ACC112 (cell line): Measurements from ENCODE around the gene JAKMIP3.
A peak's percentile ranks its signal among the peaks of the same experiment; 100 is the strongest.

Experiments used
- H2AFZ ChIP-seq: fragments of 200-600 bp; sonication (generic); one replicate; pipeline ENCODE4 v1.6.0; 2017; ENCODE audit warnings: antibody characterized with exemption, low read length; ENCODE audit not compliant: unreplicated experiment
- H3K27ac ChIP-seq: fragments of 200-600 bp; sonication (generic); 2 replicates; pipeline ENCODE4 v1.5.1; 2014; ENCODE audit warnings: low read depth, mild to moderate bottlenecking, antibody characterized with exemption, low read length, moderate library complexity
- H3K27me3 ChIP-seq: fragments of 200-600 bp; sonication (generic); 2 replicates; pipeline ENCODE4 v1.6.1; 2014; ENCODE audit warnings: mild to moderate bottlenecking, antibody characterized with exemption, low read length, moderate library complexity, mixed read lengths; ENCODE audit not compliant: insufficient read depth
- H3K36me3 ChIP-seq: fragments of 200-600 bp; sonication (generic); 2 replicates; pipeline ENCODE4 v1.6.1; 2016; ENCODE audit warnings: mild to moderate bottlenecking, antibody characterized with exemption, low read length, moderate library complexity, mixed read lengths; ENCODE audit not compliant: insufficient read depth
- H3K4me1 ChIP-seq: fragments of 200-600 bp; sonication (generic); one replicate; pipeline ENCODE4 v1.6.1; 2016; ENCODE audit warnings: low read length, mixed read lengths; ENCODE audit not compliant: insufficient read depth, unreplicated experiment, control insufficient read depth
- H3K4me3 ChIP-seq: fragments of 200-600 bp; sonication (generic); 2 replicates; pipeline ENCODE4 v1.5.1; 2014; ENCODE audit warnings: mild to moderate bottlenecking, low read depth, low read length
- H3K79me2 ChIP-seq: fragments of 200-600 bp; sonication (generic); one replicate; pipeline ENCODE4 v1.6.0; 2016; ENCODE audit warnings: low read length; ENCODE audit not compliant: control insufficient read depth, unreplicated experiment, insufficient read depth

JAKMIP3 gene

GRCh38 chr10:132065491-132066105 is at the start of gene JAKMIP3:
TSS of gene JAKMIP3 (plus strand) at chr10:132065946. CDS start at chr10:132104809, 38,863 bp downstream.
- peak within 1 kb of the TSS; percentile 78 for H3K4me3 ChIP-seq
- no peaks in the 10 kb centered on the region for H3K36me3 ChIP-seq
- H2AFZ ChIP-seq: peak within 1 kb of the TSS; percentile 82
- H3K4me1 ChIP-seq: peaks cover 9% of the 10 kb centered on the region
- H3K79me2 ChIP-seq: no peaks in the 10 kb centered on the region
- peak within 1 kb of the TSS; percentile 7; the same call in 1 of the 2 replicates for H3K27ac ChIP-seq
- peaks cover 11% of the 10 kb centered on the region; the same call in 1 of the 2 replicates for H3K27me3 ChIP-seq

DNA sequence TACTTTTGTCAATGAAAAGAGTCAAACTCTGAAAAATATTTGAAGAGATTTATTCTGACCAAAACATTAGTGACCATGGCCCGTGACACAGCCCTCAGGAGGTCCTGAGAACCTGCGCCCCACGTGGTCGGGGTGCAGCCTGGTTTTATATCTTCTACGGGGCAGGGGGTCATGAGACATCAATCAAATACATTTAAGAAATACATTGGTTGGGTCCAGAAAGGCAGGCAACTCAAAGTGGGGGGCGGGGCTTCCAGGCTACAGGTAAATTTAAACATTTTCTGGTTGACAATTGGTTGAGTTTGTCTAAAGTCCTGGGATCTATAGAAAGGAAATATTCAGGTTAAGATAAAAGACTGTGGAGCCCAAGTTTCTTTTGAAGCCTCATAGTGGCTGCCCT is 49.2 kb upstream of the JAKMIP3 start:
- Histone ChIP-seq H3K4me3 (no peak overlapping the region), H3K79me2 (no peaks in the 10 kb centered on the region), H3K27ac (no peak overlapping the region), H3K36me3 (no peaks in the 10 kb centered on the region), H2AFZ (no peak overlapping the region), H3K27me3 (peaks cover 39% of the 10 kb centered on the region), H3K4me1 (no peaks in the 10 kb centered on the region)

DNA sequence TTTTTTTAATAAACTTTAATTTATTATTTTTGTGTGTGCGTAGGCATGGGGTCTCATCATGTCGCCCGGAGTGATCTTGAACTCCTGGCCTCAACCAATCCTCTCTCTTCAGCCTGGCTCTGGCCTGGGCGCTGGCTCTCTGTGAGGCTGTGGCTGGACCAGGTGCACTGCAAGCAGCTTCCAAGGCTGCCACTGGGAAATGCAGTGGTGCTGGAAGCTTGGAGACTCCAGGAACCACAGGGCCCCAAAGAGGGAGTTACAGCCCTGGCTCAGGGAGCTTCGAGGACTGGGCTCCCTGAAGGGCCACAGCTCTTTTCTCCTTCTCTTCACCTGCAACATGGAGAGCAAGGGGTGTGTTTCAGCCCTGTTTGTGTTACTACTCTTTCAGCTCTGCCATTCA is 47.3 kb upstream of the JAKMIP3 start:
- Histone ChIP-seq H3K4me3 (no peak overlapping the region), H3K4me1 (no peaks in the 10 kb centered on the region), H3K36me3 (no peaks in the 10 kb centered on the region), H3K27ac (no peak overlapping the region), H3K79me2 (no peaks in the 10 kb centered on the region), H3K27me3 (peaks cover 27% of the 10 kb centered on the region), H2AFZ (no peak overlapping the region)

- Histone ChIP-seq H3K27ac (no peak overlapping the region), H2AFZ (no peak overlapping the region), H3K36me3 (no peaks in the 10 kb centered on the region), H3K79me2 (no peaks in the 10 kb centered on the region), H3K4me3 (no peak overlapping the region), H3K27me3 (peaks cover 22% of the 10 kb centered on the region), H3K4me1 (no peaks in the 10 kb centered on the region)
Observed at GRCh38 chr10:132019366-132019765, 46.4 kb upstream of the JAKMIP3 start.

DNA sequence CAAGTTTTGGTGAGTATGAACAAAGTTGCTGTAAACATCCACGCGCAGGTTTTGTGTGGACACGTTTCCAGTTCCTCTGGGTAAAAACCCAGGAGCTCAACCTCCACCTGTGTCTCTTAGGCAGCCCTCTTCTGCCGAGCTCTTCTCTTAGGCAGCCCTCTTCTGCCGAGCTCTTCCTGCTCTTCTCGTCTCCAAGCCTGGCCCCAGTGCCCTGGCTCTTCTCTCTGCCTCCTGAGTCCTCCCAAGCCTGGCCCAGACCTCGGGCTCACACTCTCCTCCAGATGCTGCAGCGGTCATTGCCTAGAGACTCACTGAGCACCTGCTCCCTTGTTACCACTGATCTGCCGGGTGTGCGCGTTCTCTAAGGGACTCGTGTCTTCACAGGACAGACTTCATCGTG is 45.3 kb upstream of the JAKMIP3 start:
- no peak overlapping the region for H3K4me3 ChIP-seq
- H3K79me2 ChIP-seq: no peaks in the 10 kb centered on the region
- H3K27me3 ChIP-seq: peaks cover 23% of the 10 kb centered on the region
- no peaks in the 10 kb centered on the region for H3K36me3 ChIP-seq
- no peak overlapping the region for H2AFZ ChIP-seq
- H3K4me1 ChIP-seq: no peaks in the 10 kb centered on the region
- H3K27ac ChIP-seq: no peak overlapping the region

- Histone ChIP-seq H3K4me1 (no peaks in the 10 kb centered on the region), H3K27ac (no peak overlapping the region), H3K79me2 (no peaks in the 10 kb centered on the region), H3K27me3 (peaks cover 21% of the 10 kb centered on the region), H2AFZ (no peak overlapping the region), H3K4me3 (no peak overlapping the region), H3K36me3 (no peaks in the 10 kb centered on the region)
Observed at GRCh38 chr10:132021046-132021445, 44.7 kb upstream of the JAKMIP3 start.

- H2AFZ ChIP-seq: no peak overlapping the region
- no peaks in the 10 kb centered on the region for H3K4me1 ChIP-seq
- no peaks in the 10 kb centered on the region for H3K36me3 ChIP-seq
- no peak overlapping the region for H3K27ac ChIP-seq
- no peaks in the 10 kb centered on the region for H3K79me2 ChIP-seq
- H3K4me3 ChIP-seq: no peak overlapping the region
- peaks cover 15% of the 10 kb centered on the region for H3K27me3 ChIP-seq
Observed at GRCh38 chr10:132021504-132022143, 44.1 kb upstream of the JAKMIP3 start.

DNA sequence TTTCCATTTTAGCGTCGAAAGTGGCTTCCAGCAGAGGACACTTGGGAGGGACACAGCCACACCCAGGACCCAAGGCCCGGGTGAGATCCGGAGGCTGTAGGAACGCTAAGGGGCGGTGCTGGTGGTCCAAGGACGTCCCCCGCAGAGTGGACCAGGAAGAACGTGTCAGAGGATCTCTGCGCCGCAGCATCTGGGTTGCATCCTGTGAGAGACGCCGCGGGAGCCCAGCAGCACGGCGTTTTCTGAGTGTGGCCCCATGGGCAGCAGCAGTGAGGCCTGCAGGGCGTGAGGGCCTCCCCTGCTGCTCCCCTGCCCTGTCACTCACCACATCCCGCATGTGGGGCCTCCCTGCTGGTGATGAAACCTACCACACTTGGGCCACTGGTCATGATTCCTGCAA is 43.5 kb upstream of the JAKMIP3 start:
- Histone ChIP-seq H3K4me1 (no peaks in the 10 kb centered on the region), H3K79me2 (no peaks in the 10 kb centered on the region), H3K4me3 (no peak overlapping the region), H3K36me3 (no peaks in the 10 kb centered on the region), H3K27me3 (peaks cover 9% of the 10 kb centered on the region), H3K27ac (no peak overlapping the region), H2AFZ (no peak overlapping the region)

- Histone ChIP-seq H3K4me1 (no peaks in the 10 kb centered on the region), H3K27me3 (peaks cover 9% of the 10 kb centered on the region; the same call in 1 of the 2 replicates), H3K79me2 (no peaks in the 10 kb centered on the region), H3K27ac (no peak overlapping the region), H3K36me3 (no peaks in the 10 kb centered on the region), H3K4me3 (peak overlapping the region; percentile 74), H2AFZ (peak overlapping the region; percentile 71)
Observed at GRCh38 chr10:132023092-132023811, 42.5 kb upstream of the JAKMIP3 start.

- Histone ChIP-seq H3K27ac (no peak overlapping the region), H3K27me3 (peaks cover 40% of the 10 kb centered on the region), H2AFZ (no peak overlapping the region), H3K36me3 (no peaks in the 10 kb centered on the region), H3K4me1 (no peaks in the 10 kb centered on the region), H3K79me2 (no peaks in the 10 kb centered on the region), H3K4me3 (no peak overlapping the region)
Observed at GRCh38 chr10:132027423-132027983, 38.2 kb upstream of the JAKMIP3 start.
